DND-41 (cell line): ENCODE data around the gene NOS1AP.
A peak's percentile ranks its signal among the peaks of the same experiment; 100 is the strongest.

Experiments
- ATAC-seq: fragments of 200-7000 bp; cut with Tn5 transposase; 3 replicates; pipeline ENCODE4 v1.9.1; 2021; ENCODE audit warnings: low read depth; ENCODE audit not compliant: insufficient read depth
- DNase-seq: peaks from one replicate; pipeline ENCODE4 v3.0.0-alpha.2; 2020
- H2AFZ ChIP-seq: 2 replicates; pipeline ENCODE4 v1.6.0; 2012; ENCODE audit warnings: low read depth, low read length
- H3K27ac ChIP-seq: 2 replicates; pipeline ENCODE4 v1.5.1; 2012; ENCODE audit warnings: low read length, inconsistent platforms
- H3K27me3 ChIP-seq: fragments of 200-600 bp; sonication (generic); 2 replicates; pipeline ENCODE4 v1.6.0; 2012; ENCODE audit warnings: low read length, mild to moderate bottlenecking, inconsistent platforms; ENCODE audit not compliant: insufficient read depth, poor library complexity
- H3K36me3 ChIP-seq: 2 replicates; pipeline ENCODE4 v1.5.1; 2012; ENCODE audit warnings: low read length, inconsistent platforms; ENCODE audit not compliant: insufficient read depth
- H3K4me1 ChIP-seq: 2 replicates; pipeline ENCODE4 v1.5.1; 2012; ENCODE audit warnings: mild to moderate bottlenecking, low read length; ENCODE audit not compliant: insufficient read depth
- H3K4me2 ChIP-seq: 2 replicates; pipeline ENCODE4 v1.6.0; 2012; ENCODE audit warnings: mild to moderate bottlenecking, moderate library complexity, low read length, inconsistent platforms; ENCODE audit not compliant: insufficient read depth
- H3K4me3 ChIP-seq, 2 experiments: fragments of 200-600 bp in 1 of 2; shearing (Covaris generic) in 1 of 2; 2 replicates each; pipeline ENCODE4 v1.5.1; 2012 to 2016; ENCODE audit warnings: inconsistent platforms in 2 of 2, low read length in 2 of 2, mild to moderate bottlenecking in 2 of 2, low read depth in 1 of 2, moderate library complexity in 1 of 2
- H3K79me2 ChIP-seq: 2 replicates; pipeline ENCODE4 v1.6.0; 2012; ENCODE audit warnings: low read length, inconsistent platforms; ENCODE audit not compliant: insufficient read depth
- H3K9ac ChIP-seq: 2 replicates; pipeline ENCODE4 v1.6.0; 2012; ENCODE audit warnings: low read depth, mild to moderate bottlenecking, inconsistent platforms, low read length, moderate library complexity
- H3K9me3 ChIP-seq: 2 replicates; pipeline ENCODE4 v1.5.1; 2012; ENCODE audit warnings: low read length, moderate library complexity, mild to moderate bottlenecking, inconsistent platforms; ENCODE audit not compliant: insufficient read depth, severe bottlenecking
- H4K20me1 ChIP-seq: 2 replicates; pipeline ENCODE4 v1.6.0; 2012; ENCODE audit warnings: low read length; ENCODE audit not compliant: insufficient read depth
- CTCF ChIP-seq: IDR thresholded peaks from 2 replicates; pipeline ENCODE4 v1.5.1; 2012; ENCODE audit warnings: borderline replicate concordance, low read length, moderate library complexity, mild to moderate bottlenecking; ENCODE audit not compliant: poor library complexity, severe bottlenecking; ENCODE audit errors: extremely low read depth
- EZH2 ChIP-seq: IDR thresholded peaks from 3 replicates; pipeline ENCODE4 v1.6.1; 2012; ENCODE audit warnings: borderline replicate concordance, low read depth, mild to moderate bottlenecking, moderate library complexity, low read length, inconsistent platforms; ENCODE audit not compliant: severe bottlenecking

The NOS1AP gene

GRCh38 chr1:162275622-162276175 is 206.2 kb downstream of the NOS1AP start:
- no peak for ATAC-seq
- no peak overlapping the region for H3K4me2 ChIP-seq
- no peak overlapping the region for H3K4me3 ChIP-seq

DNA sequence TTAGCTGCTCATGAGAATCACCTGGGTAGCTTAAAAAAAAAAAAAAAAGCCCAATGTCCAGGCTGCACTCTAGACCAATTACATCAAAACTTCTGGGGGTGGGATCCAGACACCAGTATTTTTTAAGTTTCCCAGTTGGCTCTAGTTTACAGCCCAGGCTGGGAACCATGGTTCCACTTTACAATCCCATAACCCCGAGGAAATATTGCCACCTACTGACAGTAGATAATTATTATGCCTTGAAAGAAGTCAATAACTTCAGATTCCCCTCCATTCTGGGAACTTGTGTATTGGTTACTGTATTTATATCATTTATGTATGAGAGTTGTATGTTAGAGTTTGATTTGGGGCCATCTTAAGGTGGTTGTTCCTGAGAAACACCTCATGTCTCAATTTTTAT is 207.0 kb downstream of the NOS1AP start:
- Histone ChIP-seq H3K27me3 (peaks cover 12% of the 10 kb centered on the region), H3K36me3 (no peaks in the 10 kb centered on the region), H3K4me3 (no peak overlapping the region), H3K4me1 (no peaks in the 10 kb centered on the region), H3K27ac (no peak overlapping the region), H3K4me2 (no peak overlapping the region), H3K9me3 (no peaks in the 10 kb centered on the region), H3K79me2 (no peaks in the 10 kb centered on the region), H2AFZ (no peak overlapping the region), H4K20me1 (no peaks in the 10 kb centered on the region), H3K9ac (no peak overlapping the region)
- no peak for DNase-seq
- peak; percentile 47 for TF ChIP-seq CTCF
- no peak for TF ChIP-seq EZH2
- ATAC-seq, result no peak

More at GRCh38 chr1:162275622-162276175, 206.2 kb downstream of the NOS1AP start:
- Histone ChIP-seq H4K20me1 (no peaks in the 10 kb centered on the region), H3K79me2 (no peaks in the 10 kb centered on the region), H3K9me3 (no peaks in the 10 kb centered on the region), H3K9ac (no peak overlapping the region), H3K27me3 (peaks cover 12% of the 10 kb centered on the region), H3K4me1 (no peaks in the 10 kb centered on the region), H3K27ac (no peak overlapping the region), H2AFZ (no peak overlapping the region), H3K36me3 (no peaks in the 10 kb centered on the region)
- DNase-seq, result no peak
- TF ChIP-seq EZH2 (no peak), CTCF (no peak)

- no peak overlapping the region for H3K9ac ChIP-seq
- H3K9me3 ChIP-seq, result no peaks in the 10 kb centered on the region
- TF ChIP-seq CTCF (no peak), EZH2 (no peak)
- no peak overlapping the region for H2AFZ ChIP-seq
- no peaks in the 10 kb centered on the region for H4K20me1 ChIP-seq
- H3K4me2 ChIP-seq, result no peak overlapping the region
- no peaks in the 10 kb centered on the region for H3K4me1 ChIP-seq
- no peaks in the 10 kb centered on the region for H3K36me3 ChIP-seq
- DNase-seq, result no peak
- no peak overlapping the region for H3K4me3 ChIP-seq
- H3K79me2 ChIP-seq, result no peaks in the 10 kb centered on the region
- ATAC-seq, result no peak
- H3K27me3 ChIP-seq, result peaks cover 12% of the 10 kb centered on the region
- H3K27ac ChIP-seq, result no peak overlapping the region
Measured at GRCh38 chr1:162279136-162279498, 209.6 kb downstream of the NOS1AP start.

- no peak overlapping the region for H3K4me3 ChIP-seq
- no peaks in the 10 kb centered on the region for H3K36me3 ChIP-seq
- H3K4me2 ChIP-seq, result no peak overlapping the region
- H2AFZ ChIP-seq, result no peak overlapping the region
- H3K9ac ChIP-seq, result no peak overlapping the region
- ATAC-seq (no peak), DNase-seq (no peak)
- TF ChIP-seq CTCF, result no peak
- TF ChIP-seq EZH2, result no peak
- H3K27ac ChIP-seq, result no peak overlapping the region
- no peaks in the 10 kb centered on the region for H3K4me1 ChIP-seq
- no peaks in the 10 kb centered on the region for H3K9me3 ChIP-seq
- no peaks in the 10 kb centered on the region for H3K79me2 ChIP-seq
- H3K27me3 ChIP-seq, result peaks cover 29% of the 10 kb centered on the region
- H4K20me1 ChIP-seq, result no peaks in the 10 kb centered on the region
Measured at GRCh38 chr1:162281426-162281825, 211.9 kb downstream of the NOS1AP start.
